Loucy (cell line): ENCODE measurements around the gene PVALB.

Experiments used
- H2AFZ ChIP-seq: fragments of 200-600 bp; sonication (generic); 2 replicates; pipeline ENCODE4 v1.6.0; 2016; ENCODE audit warnings: antibody characterized with exemption, mild to moderate bottlenecking, low read length, moderate library complexity
- H3F3A ChIP-seq: fragments of 200-600 bp; 2 replicates; pipeline ENCODE4 v1.6.0; 2016; ENCODE audit warnings: antibody characterized with exemption, low read depth, mild to moderate bottlenecking
- H3K27me3 ChIP-seq: fragments of 200-600 bp; sonication (generic); 2 replicates; pipeline ENCODE4 v1.6.1; 2014; ENCODE audit warnings: low read length, mild to moderate bottlenecking; ENCODE audit not compliant: insufficient read depth, poor library complexity, severe bottlenecking
- H3K36me3 ChIP-seq: fragments of 200-600 bp; sonication (generic); 2 replicates; pipeline ENCODE4 v1.6.1; 2016; ENCODE audit warnings: low read length; ENCODE audit not compliant: insufficient read depth
- H3K4me1 ChIP-seq: fragments of 200-600 bp; sonication (generic); 2 replicates; pipeline ENCODE4 v1.5.1; 2014; ENCODE audit warnings: low read length, mild to moderate bottlenecking; ENCODE audit not compliant: insufficient read depth, poor library complexity, severe bottlenecking
- H3K4me2 ChIP-seq: fragments of 200-600 bp; sonication (generic); 2 replicates; pipeline ENCODE4 v1.6.0; 2014; ENCODE audit warnings: antibody characterized with exemption, low read length, low read depth, mild to moderate bottlenecking; ENCODE audit not compliant: poor library complexity, severe bottlenecking
- H3K4me3 ChIP-seq: fragments of 200-600 bp; sonication (generic); 2 replicates; pipeline ENCODE4 v1.5.1; 2014; ENCODE audit warnings: low read length, mild to moderate bottlenecking, mixed read lengths; ENCODE audit not compliant: poor library complexity, severe bottlenecking
- H3K79me2 ChIP-seq: fragments of 200-600 bp; sonication (generic); 2 replicates; pipeline ENCODE4 v1.6.1; 2014; ENCODE audit warnings: low read length; ENCODE audit not compliant: insufficient read depth
- H3K9ac ChIP-seq: fragments of 200-600 bp; sonication (generic); 2 replicates; pipeline ENCODE4 v1.6.0; 2014; ENCODE audit warnings: mild to moderate bottlenecking, low read depth, low read length, moderate library complexity; ENCODE audit not compliant: poor library complexity, severe bottlenecking
- H3K9me2 ChIP-seq: fragments of 200-600 bp; sonication (generic); replicated peaks from 2 replicates; pipeline ENCODE4 v1.6.1; 2016; ENCODE audit warnings: low read depth, low read length, mixed read lengths
- H3K9me3 ChIP-seq: fragments of 200-600 bp; sonication (generic); 2 replicates; pipeline ENCODE4 v1.6.1; 2014; ENCODE audit warnings: mild to moderate bottlenecking, antibody characterized with exemption, low read length, low read depth; ENCODE audit not compliant: insufficient read depth
- H4K20me1 ChIP-seq: fragments of 200-600 bp; sonication (generic); 2 replicates; pipeline ENCODE4 v1.6.0; 2014; ENCODE audit warnings: antibody characterized with exemption, low read length, mild to moderate bottlenecking; ENCODE audit not compliant: insufficient read depth, poor library complexity, severe bottlenecking
- EZH2phosphoT487 ChIP-seq: fragments of 200-600 bp; IDR thresholded peaks from 2 replicates; pipeline ENCODE4 v1.6.1; 2018; ENCODE audit warnings: antibody characterized with exemption, mild to moderate bottlenecking, moderate library complexity, borderline replicate concordance
- TF ChIP-seq, protein P1 (sequence below): fragments of 200-600 bp; sonication (generic); conservative IDR thresholded peaks from 2 replicates; pipeline ENCODE4 v1.5.1; 2014; ENCODE audit warnings: mild to moderate bottlenecking, antibody characterized with exemption, low read length

Gene PVALB

DNA sequence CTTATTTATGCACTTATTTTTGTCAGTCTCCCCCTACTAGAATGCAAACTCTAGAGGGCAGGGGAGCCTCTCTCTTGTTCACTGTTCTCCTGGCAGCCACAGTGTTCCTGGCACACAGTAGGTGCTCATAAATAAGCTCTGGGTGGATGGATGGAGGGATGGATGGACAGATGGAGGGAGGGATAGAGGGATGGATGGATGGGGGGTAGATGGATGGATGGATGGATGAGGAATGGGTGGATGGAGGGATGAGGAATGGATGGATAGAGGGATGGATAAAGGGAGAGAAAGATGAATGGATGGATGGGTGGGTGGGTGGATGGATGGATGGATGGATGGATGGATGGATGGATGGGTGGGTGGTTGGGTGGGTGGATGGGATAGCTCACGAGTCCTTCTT, 13.5 kb downstream of the PVALB start:
- Histone ChIP-seq H3F3A (no peaks in the 10 kb centered on the region), H3K4me1 (peaks cover 7% of the 10 kb centered on the region), H3K36me3 (no peaks in the 10 kb centered on the region), H4K20me1 (no peaks in the 10 kb centered on the region), H3K9ac (no peak overlapping the region), H3K79me2 (no peaks in the 10 kb centered on the region), H3K9me2 (no peaks in the 10 kb centered on the region), H3K9me3 (no peaks in the 10 kb centered on the region), H2AFZ (no peak overlapping the region), H3K27me3 (no peaks in the 10 kb centered on the region), H3K4me3 (no peak overlapping the region), H3K4me2 (no peak overlapping the region)
- TF ChIP-seq EZH2phosphoT487: no peak
- TF ChIP-seq, protein P1, sequence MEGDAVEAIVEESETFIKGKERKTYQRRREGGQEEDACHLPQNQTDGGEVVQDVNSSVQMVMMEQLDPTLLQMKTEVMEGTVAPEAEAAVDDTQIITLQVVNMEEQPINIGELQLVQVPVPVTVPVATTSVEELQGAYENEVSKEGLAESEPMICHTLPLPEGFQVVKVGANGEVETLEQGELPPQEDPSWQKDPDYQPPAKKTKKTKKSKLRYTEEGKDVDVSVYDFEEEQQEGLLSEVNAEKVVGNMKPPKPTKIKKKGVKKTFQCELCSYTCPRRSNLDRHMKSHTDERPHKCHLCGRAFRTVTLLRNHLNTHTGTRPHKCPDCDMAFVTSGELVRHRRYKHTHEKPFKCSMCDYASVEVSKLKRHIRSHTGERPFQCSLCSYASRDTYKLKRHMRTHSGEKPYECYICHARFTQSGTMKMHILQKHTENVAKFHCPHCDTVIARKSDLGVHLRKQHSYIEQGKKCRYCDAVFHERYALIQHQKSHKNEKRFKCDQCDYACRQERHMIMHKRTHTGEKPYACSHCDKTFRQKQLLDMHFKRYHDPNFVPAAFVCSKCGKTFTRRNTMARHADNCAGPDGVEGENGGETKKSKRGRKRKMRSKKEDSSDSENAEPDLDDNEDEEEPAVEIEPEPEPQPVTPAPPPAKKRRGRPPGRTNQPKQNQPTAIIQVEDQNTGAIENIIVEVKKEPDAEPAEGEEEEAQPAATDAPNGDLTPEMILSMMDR: no peak

DNA sequence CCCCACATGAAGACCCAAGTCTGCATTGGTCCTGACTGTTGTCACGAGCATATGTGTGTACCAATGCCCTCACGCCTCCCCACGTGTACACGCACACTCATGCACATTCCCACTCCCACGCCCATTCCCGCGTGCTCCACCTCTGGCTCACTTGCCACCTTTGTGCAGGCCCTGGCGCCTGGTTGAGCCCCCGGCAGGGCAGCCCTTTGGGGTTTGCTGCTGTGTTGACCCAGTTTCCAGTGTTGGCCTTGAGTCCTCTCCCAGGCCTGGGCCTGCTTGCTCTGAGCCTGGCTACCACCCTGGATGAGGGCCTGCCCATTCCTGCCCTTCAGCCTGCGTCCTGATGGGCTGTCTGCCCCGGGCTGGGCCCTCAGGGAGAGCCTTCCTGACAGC, 18.2 kb downstream of the PVALB start:
- H3K9ac ChIP-seq: no peak overlapping the region
- no peak overlapping the region for H2AFZ ChIP-seq
- H3K9me2 ChIP-seq: no peaks in the 10 kb centered on the region
- no peaks in the 10 kb centered on the region for H3K27me3 ChIP-seq
- H3K36me3 ChIP-seq: no peaks in the 10 kb centered on the region
- H4K20me1 ChIP-seq: no peaks in the 10 kb centered on the region
- no peaks in the 10 kb centered on the region for H3K9me3 ChIP-seq
- H3F3A ChIP-seq: no peaks in the 10 kb centered on the region
- no peak overlapping the region for H3K4me3 ChIP-seq
- TF ChIP-seq EZH2phosphoT487: no peak
- TF ChIP-seq, protein P1: no peak
- H3K4me1 ChIP-seq: no peaks in the 10 kb centered on the region
- no peaks in the 10 kb centered on the region for H3K79me2 ChIP-seq
- H3K4me2 ChIP-seq: no peak overlapping the region

DNA sequence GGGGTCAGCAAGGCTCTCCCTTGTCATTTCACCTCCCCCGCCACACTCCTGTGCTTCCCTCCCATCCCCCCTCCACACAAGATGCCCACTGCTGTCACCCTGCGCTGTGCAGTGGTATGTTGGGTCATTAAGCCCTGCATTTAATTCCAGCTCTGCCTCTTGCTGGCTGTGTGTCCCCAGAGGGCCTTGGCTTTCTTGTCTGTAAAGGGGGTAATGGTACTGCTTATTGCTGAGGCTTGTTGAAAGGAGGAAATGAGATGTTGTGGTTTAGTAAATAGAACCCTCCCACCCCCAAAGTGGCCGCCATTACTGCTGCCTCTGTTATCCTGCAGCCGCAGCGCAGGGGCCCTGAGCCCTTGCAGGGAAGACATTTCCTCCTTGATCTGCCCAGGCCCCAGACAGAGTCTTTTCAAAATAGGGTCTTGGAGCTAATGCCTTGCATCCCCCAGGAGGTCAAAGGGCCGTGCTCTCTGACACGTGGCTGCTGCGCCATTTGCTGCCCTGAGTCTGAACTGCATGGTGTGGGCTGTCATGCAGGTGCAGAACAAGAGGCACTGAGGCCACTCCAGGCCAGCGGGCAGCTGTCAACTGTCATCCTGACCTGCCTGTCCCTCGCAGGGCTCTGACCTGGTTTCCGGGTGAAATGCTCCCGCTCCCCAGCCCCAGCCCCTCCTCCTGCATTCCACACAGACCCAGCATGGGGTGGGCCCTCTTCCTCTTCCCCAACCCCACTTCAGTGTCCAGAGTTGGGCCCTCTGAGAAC, 18.7 kb downstream of the PVALB start:
- H3F3A ChIP-seq: no peaks in the 10 kb centered on the region
- H3K36me3 ChIP-seq: no peaks in the 10 kb centered on the region
- no peaks in the 10 kb centered on the region for H3K9me2 ChIP-seq
- no peaks in the 10 kb centered on the region for H3K79me2 ChIP-seq
- no peaks in the 10 kb centered on the region for H3K27me3 ChIP-seq
- H3K9ac ChIP-seq: no peak overlapping the region
- H3K9me3 ChIP-seq: no peaks in the 10 kb centered on the region
- no peaks in the 10 kb centered on the region for H3K4me1 ChIP-seq
- H4K20me1 ChIP-seq: no peaks in the 10 kb centered on the region
- H3K4me3 ChIP-seq: no peak overlapping the region
- no peak overlapping the region for H2AFZ ChIP-seq
- no peak overlapping the region for H3K4me2 ChIP-seq
- TF ChIP-seq, protein P1: no peak
- TF ChIP-seq EZH2phosphoT487: no peak
